T-helper 1 cell (primary cell): Measurements from ENCODE around the gene HPN.
"Not testable (repeated sequence)": the region's sequence is repeated elsewhere in the genome, so short reads cannot be mapped to it uniquely, and the experiment has no call there.

Experiments
- DNase-seq, 5 donors: peaks; one replicate each; pipeline ENCODE4 v3.0.0-alpha.2; 2012 to 2020

The HPN gene

DNA sequence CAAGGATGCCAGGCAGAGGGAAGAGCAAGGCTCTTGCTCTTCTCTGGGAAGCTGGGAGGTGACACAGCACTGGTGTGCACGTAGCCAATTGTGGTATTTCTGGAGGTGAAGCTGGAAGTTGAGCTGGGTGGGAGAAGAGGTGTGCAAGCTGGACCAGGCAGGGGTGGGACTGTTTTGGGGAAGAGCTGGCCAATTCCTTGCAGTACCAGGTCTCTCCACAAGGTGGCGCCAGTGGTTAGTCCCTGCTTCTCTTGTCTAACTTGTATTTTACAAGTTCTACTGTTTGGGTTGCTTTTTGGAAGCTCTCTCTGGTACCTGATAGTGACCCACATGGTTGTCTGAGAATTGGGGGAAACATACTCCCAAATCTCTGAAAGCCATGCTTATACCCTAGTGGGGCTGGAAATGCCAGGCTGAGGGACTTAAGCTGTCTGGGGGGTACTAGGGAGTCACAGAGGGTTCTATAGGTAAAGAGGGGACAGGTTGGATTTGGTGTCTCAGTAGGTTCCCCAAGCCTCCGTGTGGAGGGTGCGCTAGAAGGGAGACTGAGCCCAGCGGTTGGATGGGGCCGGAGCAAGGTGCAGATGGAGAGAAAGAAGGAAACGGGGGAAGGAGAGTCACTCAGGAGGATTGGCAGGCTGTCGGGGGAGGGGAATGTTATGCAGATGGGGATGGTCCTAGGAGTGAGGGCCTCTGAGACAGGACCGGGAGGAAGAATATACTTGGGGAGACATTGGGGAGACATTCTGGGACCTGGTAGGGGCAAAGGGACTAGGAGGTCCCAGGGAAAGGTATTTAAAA lies 3.0 kb downstream of the HPN start:
- DNase-seq = peak in 4 of 5 donors; percentile 36 to 58 (median 42)

DNA sequence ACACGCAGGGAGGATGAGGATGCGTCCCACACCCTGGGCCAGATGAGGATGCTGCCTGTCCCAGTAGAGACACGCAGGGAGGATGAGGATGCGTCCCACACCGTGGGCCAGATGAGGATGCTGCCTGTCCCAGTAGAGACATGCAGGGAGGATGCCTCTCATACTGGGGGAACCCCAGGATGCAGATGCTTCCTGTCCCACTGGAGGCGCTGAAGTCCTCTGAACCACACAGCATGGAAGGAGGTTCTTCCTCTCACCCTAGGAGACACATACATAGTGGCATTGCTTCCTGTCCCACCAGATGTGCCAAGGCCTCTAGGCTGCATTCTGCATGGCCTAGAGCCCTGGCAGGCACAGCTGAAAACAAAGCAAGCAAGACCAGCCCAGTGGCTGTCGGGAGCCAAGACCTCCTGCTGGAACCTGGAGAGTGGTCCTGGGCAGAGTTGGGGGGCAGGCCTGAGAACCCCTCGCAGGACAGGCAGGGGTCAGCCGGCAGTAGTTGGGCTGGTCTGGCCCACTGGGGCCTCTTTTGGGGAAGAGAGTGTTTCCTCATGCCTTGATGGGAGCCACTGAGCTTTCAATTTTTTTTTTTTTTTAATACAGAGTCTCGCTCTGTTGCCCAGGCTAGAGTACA lies 4.3 kb downstream of the HPN start:
- peak in 2 of 5 donors; percentile 12 to 60 for DNase-seq

DNA sequence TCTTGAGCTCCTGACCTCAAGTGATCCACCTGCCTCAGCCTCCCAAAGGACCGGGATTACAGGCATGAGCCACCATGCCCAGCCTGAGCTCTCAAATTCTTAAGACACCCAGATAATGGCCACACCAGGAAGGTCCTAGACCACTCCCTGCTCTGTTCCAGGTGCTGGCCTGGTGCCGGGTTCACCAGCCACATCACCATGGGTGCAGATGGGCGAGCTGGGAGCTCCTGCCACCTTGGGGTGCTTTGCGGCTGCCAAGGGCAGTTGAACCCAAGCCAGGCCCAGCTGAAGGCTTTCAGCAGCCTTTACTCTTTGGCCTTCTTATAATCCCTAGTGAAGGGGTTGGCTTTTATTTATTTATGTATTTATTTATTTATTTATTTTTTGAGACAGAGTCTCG lies 4.9 kb downstream of the HPN start:
- no peak for DNase-seq

DNA sequence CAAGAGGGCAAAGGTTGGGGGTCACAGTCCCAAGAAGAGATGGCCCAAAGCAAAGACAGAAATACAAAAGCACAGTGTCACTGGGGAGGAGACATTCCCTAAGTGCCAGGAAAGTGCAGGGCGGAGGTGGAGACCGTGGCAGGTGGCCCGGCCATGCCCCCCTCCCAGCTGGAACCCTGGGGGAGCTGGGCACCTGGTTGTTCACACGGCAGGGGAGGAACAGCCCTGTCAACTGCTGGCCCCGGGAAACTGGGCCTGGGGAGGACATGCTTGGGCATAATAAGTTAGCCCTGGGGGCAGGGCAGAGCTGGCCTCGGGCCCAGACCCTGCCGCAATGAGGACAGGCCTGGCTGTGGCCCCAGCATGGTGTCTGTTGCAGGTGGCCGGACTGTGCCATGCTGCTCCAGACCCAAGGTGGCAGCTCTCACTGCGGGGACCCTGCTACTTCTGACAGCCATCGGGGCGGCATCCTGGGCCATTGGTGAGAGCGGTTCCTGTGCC lies 7.4 kb downstream of the HPN start:
- no peak for DNase-seq

DNA sequence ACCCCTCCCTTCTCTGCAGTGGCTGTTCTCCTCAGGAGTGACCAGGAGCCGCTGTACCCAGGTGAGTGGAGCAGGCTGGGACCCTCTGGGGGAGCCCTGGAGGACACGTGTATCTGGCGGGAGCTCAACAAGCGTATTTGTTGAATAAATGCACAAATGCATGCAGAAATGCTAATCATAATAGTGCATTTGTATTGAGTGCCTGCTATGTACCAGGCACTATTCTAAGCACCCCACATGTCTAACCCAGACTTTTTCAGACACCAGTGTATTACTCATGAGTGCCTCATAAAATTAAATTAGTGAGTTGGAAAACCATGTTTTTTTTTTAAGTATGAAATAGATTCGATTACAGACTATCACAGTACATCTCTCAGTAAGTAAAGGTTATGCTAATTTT lies 7.9 kb downstream of the HPN start:
- no peak for DNase-seq

DNA sequence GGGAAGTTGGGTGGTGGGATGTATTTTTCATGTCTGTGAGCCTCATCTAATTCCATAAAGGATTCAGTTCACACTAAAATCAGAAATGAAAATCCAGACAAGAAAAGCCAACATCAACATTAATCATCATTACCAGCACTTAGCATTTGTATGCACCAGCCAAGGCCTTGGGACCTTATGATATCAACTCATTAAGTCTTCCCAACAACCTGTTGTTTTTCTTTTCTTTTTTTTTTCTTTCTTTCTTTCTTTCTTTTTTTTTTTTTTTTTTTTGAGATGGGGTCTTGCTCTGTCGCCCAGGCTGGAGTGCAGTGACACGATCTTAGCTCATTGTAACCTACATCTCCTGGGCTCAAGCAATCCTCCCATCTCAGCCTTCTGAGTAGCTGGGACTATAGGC lies 9.1 kb downstream of the HPN start:
- not testable (repeated sequence) for DNase-seq

DNA sequence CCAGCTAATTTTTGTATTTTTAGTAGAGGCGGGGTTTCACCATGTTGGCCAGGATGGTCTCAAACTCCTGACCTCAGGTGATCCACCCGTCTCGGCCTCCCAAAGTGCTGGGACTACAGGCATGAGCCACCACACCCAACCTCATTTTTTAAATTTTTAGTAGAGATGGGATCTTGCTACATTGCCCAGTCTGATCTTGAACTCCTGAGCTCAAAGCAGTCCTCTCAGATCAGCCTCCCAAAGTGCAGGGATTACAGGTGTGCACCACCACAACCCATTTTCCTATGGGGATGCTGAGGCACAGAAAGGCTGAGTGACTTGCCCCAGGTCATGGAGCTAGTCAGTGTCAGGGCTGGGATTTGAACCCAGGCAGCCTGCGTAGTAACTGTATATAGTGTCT lies 9.7 kb downstream of the HPN start:
- DNase-seq = not testable (repeated sequence)

DNA sequence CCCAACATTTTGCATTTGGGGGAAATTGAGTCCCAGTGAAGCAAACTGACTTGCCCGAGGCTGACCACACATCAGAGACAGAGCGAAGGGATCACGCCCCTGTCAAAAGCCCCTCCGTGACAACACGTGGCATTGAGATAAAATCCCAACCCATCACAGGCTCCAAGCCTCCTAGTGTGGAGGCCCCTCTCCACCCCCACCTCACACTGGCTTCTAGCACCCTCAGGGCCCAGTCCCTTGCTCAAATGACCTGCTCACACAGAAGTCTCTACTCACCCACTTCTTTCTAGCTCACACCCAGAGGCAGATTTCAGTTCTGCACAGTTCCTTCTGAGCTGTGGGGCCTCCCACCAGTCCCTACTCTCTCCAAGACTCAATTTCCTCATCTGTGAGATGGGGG lies 10.3 kb downstream of the HPN start:
- no peak for DNase-seq

DNA sequence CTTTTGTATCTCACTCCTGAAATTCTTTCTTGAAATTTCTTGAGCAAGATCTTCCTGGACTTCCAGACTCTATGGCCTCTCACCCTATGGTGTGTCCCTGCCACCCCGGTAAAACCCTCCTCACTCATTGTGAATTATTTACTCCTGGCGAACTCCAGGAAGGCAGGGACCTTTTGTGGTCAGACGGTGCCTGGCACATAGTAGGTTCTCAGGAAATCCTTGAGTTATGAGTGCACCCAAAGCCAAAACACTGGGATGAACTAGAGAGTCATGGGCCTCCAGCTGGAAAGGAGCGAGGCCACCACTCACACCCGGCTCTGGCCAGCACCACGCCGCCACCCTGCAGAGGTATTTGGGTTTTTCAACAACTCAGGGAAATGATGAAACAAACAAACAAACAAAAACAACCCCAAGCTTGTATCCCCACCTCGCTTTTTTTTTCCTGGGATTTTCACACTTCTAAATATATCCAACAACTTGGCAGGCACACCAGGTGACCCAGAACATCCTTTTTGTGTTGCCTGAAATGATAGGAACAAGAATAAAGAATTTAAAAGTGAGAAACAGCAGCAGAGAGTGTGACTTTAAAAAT lies 11.2 kb downstream of the HPN start:
- DNase-seq = no peak

DNA sequence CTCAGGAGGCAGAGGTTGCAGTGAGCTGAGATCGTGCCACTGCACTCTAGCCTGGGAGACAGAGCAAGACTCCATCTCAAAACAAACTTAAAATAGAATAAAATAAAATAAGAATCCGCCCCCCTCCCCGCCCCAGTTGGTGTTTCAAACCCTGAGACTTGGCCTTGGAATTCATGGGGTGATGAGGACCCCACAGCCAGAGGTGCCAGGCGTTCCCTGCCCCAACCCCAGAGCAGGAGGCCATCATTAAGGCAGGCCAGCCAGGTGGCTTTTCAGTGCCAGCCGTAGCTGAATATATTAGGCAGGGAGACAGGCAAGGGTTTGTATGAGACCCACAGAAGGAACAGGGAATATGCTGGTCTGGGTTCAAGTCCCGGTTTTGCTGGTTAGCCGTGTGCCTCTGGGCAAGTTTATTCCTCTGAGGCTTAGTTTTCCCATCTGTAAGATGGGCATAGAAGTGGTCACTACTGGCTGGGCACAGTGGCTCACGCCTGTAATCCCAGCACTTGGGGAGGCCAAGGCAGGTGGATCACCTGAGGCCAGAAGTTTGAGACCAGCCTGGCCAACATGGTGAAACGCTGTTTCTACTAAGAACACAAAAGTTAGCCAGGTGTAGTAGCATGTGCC lies 12.3 kb downstream of the HPN start:
- no peak for DNase-seq

DNA sequence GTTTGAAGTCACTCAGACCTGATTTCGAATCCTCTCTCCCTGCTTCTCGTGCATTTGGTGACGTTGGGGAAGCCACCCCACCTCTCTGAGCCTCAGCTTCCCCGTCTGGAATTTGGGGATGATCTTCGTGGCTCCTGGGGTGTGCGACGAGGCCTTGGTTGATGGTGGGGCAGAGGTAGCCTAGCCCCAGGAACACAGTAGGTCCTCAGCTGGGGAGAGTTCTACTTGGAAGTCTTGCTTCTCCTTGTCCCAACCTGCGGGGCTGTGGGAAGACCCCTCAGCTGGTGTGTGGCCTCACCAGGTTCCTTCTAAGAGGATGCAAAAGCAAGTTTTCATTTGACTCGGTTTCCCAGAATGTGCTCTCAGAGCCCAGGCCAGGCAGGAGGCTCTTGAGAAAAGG lies 13.1 kb downstream of the HPN start:
- no peak for DNase-seq

DNA sequence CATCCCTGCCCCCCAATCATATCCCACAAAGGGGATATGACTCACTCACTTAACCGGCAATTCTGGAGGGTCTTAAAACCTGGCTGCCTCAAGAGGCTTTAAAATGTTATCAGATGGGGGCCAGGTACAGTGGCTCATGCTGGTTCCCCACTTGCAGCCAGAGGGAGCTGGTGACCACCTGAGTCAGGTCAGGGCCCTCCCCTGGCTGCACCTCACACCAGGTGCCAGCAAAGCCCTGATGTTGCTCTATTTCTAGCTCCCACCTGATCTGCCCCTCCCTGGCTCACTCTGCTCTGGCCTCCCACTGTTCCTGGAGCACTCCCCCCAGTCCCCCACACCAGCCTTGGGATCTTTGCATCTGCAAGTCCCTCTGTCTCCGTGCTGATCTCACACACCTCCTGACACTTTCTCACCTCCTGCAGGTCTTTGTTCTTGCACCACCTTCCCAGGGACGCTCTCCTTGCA lies 14.2 kb downstream of the HPN start:
- DNase-seq = no peak

DNA sequence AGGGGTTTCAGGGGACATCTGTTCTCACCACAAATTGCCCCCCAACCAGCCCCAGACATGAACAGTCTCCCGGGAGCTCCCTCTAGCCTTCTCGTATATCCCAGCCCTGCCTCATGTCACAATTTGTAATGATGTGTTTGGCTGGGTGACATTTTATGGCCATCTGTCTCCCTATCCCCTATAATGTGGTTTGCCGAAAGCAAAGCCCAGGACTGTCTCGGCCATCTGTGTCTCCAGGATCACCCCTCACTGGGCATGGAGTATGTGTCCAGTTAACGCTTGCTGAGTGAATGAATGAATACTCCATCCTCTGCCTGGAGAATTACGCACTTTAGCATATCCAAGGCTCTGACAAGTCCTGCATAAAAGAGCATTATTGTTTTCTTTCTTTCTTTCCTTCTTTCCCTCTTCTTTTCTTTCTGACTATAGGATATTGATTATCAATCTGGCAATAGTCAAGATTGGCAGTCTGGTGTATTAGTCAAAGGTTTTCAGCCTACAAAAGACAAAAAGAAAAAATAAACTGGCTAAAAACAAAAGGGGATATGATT lies 15.1 kb downstream of the HPN start:
- no peak for DNase-seq

DNA sequence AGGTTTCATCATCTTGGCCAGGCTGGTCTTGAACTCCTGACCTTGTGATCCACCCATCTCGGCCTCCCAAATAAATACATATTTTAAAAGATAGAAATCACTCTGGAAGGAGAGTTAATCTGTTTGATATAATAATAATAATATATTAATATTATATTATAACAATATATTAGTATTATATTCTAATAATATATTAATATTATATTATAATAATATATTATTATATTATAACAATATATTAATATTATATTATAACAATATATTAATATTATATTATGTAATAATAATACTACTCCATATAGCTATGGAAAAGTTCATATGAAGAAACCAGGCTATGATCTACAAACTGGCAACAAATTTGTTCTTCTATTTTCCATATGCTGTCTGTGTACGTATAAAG lies 16.8 kb downstream of the HPN start:
- DNase-seq = no peak

DNA sequence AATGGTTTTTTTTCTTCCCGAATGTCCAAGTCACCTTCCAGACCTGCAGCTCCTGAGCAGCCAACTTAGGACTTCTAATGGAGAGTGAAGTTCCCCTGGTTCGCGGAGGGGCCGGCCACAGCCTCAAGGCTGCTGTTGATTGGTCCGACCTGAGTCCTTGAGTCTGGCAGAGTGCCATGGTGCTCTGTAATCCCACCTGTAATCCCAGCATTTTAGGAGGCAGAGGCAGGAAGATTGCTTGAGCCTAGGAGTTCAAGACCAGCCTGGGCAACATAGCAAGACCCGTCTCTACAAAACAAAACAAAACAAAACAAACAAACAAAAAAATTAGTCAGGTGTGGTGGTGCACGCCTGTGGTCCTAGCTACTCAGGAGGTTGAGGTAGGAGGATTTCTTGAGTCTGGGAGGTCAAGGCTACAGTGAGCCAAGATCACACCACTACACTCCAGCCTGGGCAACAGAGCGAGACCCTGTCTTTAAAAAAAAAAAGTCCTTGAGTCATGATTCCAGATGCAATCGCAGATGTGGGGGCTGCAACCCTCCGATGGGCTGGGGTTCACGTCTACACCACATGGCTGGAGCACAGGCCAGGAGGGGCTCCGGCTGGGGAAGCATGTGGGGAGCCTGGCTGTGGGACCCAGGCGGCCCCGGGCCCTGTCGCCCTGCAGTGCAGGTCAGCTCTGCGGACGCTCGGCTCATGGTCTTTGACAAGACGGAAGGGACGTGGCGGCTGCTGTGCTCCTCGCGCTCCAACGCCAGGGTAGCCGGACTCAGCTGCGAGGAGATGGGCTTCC lies 17.7 kb downstream of the HPN start:
- no peak for DNase-seq

DNA sequence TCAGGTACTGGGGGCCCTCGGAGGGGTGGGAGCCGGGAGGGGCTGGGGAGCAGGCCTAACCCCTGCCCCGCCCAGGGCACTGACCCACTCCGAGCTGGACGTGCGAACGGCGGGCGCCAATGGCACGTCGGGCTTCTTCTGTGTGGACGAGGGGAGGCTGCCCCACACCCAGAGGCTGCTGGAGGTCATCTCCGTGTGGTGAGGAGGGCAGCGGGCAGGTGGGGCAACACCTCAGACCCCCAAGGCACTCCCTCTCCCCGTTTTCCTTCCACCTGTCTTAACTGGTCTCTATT lies 18.2 kb downstream of the HPN start:
- no peak for DNase-seq

DNA sequence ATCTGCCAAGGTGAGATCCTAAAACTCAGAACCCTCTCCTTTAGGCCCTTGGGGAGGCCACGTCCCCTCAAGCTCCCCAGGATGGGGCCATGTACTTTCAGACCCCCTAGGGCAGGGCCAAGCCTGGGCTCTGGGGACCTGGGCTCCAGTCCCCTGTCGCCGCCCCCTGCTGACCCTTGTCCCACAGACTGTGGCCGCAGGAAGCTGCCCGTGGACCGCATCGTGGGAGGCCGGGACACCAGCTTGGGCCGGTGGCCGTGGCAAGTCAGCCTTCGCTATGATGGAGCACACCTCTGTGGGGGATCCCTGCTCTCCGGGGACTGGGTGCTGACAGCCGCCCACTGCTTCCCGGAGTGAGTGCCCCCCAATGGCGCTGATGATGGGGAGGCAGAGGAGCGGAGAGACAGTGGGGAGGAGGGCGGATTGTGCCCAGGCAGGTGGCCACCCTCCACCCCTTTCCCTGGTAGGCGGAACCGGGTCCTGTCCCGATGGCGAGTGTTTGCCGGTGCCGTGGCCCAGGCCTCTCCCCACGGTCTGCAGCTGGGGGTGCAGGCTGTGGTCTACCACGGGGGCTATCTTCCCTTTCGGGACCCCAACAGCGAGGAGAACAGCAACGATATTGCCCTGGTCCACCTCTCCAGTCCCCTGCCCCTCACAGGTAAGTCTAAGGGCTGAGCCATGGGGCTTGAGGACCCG lies 18.8 kb downstream of the HPN start:
- no peak for DNase-seq

DNA sequence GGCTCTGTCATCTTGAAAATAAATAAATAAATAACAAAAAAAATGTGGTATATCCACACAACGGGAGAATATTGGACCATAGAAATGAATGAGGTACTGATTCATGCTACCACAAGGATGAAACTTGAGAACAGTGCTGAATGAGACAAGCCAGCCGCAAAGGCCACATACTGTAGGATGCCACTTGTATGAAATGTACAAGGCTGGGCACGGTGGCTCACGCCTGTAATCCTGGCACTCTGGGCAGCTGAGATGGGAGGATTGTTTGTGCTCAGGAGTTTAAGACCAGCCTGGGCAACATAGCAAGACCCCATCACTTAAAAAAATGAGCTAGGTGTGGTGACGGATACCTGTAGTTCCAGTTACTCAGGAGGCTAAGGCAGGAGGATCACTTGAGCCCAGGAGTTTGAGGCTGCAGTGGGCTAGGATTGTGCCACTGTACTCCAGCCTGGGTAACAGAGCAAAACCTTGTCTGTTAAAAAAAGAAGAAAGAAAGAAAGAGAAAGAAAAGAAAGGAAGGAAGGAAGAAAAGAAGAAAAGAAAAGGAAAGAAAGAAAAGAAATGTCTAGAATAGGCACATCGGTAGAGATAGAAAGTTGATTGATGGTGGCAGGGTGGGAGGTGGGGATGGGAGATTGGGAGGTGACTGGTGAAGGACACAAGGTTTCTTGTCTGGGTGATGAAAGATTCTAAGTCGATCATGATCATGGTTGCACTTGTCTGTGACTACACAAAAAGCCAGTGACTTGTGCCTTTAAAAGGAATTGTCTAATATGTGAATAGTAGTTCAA lies 20.3 kb downstream of the HPN start:
- DNase-seq = no peak

DNA sequence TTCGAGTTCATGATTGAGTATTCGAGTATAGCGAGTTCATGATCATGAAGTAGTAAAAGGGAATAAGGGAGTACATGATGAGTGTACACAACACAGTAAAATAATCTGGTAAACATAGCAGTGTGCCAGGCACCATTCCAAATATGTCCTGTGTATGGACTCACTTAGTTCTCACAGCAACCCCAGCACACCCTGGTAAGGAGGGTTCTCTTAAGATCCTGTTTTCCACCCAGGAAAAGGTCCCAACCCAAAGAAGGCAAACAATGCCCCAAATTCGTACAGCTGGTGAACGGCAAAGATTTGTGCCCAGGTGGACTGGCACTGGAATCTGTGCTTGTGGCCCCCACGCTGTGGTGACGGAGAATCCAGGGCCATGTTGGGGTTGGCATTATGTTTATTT lies 21.4 kb downstream of the HPN start:
- no peak for DNase-seq

DNA sequence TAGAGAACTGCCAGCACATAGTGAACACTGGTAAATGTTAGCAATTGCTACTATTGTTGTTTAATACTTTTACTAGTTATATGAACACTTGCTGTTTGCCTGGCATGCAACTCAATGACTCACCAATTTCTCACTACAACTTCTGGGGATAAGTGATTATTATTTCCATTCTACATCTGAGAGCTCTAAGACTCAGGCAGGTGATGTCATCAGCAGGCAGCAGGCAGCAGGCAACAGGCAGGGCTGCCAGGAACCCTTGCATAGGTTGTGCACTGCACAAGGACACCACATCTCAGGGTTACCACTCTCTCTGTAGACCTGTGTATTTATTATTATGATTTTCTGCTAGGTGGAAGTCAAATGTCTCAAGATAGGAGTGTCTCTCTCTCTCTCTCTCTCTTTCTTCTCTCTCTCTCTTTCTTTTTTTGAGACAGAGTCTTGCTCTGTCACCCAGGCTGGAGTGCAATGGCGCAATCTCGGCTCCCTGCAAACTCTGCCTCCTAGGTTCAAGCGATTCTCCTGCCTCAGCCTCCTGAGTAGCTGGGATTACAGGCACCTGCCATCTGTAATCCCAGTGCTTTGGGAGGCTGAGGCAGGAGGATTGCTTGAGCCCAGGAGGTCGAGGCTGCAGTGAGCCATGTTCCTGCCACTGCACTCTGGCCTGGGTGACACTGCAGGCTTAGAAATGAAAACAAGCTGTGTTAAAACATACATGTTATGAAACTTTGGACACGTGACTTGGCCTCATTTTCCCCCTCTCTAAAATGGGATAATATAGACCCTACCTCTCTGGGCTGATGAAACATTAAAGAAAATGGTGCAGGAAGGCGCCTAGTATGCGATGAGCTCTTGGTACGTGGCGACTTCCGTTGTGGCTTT lies 22.7 kb downstream of the HPN start:
- DNase-seq = peak in 1 of 5 donors; percentile 26
